Upper lobe of left lung (tissue), 6 donors: ENCODE measurements around the gene PKNOX2. TPM values are rescaled to one million over a fixed set of nuclear protein-coding genes. Genes with fewer than 3 reads are reported as not detected.

Source experiments
- ATAC-seq, 2 donors: fragments of 200-7000 bp; cut with Tn5 transposase; one replicate each; pipeline ENCODE4 v1.9.1; 2022; ENCODE audit warnings: mild to moderate bottlenecking in 2 of 2, moderate library complexity in 2 of 2; ENCODE audit not compliant: low FRiP score in 2 of 2
- DNase-seq, 2 donors: peaks; one replicate each; pipeline ENCODE4 v3.0.0-alpha.2; 2019 to 2020
- H3K27ac ChIP-seq, 4 donors: fragments of 200-600 bp; sonication (generic); one replicate each; pipeline ENCODE4 v1.5.1; 2016 to 2019
- H3K27me3 ChIP-seq, 4 donors: fragments of 200-600 bp; sonication (generic); one replicate each; pipeline ENCODE4 v1.5.1; 2017 to 2019
- H3K36me3 ChIP-seq, 4 donors: fragments of 200-600 bp; sonication (generic); one replicate each; pipeline ENCODE4 v1.5.1; 2016 to 2019
- H3K4me1 ChIP-seq, 4 donors: fragments of 200-600 bp; sonication (generic); one replicate each; pipeline ENCODE4 v1.5.1; 2018 to 2019
- H3K4me3 ChIP-seq, 4 donors: fragments of 200-600 bp; sonication (generic); one replicate each; pipeline ENCODE4 v1.5.1; 2017 to 2019; ENCODE audit warnings: mild to moderate bottlenecking in 2 of 4, moderate library complexity in 1 of 4
- H3K9me3 ChIP-seq, 4 donors: fragments of 200-600 bp; sonication (generic); one replicate each; pipeline ENCODE4 v1.5.1; 2018 to 2019
- CTCF ChIP-seq, 6 experiments: fragments of 450-650 bp in 4 of 6; fragments of 200-600 bp in 2 of 6; sonication (generic) in 2 of 6; IDR thresholded peaks; one replicate each; pipeline ENCODE4 v1.5.1; 2016 to 2019; ENCODE audit warnings: antibody characterized with exemption in 6 of 6
- EP300 ChIP-seq, 4 donors: sonication (generic); formaldehyde crosslinking; IDR thresholded peaks; one replicate each; pipeline ENCODE4 v1.5.1; 2017; ENCODE audit warnings: antibody characterized with exemption in 4 of 4, control low read depth in 2 of 4
- POLR2A ChIP-seq, 4 donors: fragments of 450-650 bp; IDR thresholded peaks; one replicate each; pipeline ENCODE4 v1.5.1; 2016 to 2017; ENCODE audit warnings: antibody characterized with exemption in 4 of 4, mild to moderate bottlenecking in 2 of 4
- POLR2AphosphoS5 ChIP-seq, 2 donors: sonication (generic); formaldehyde crosslinking; IDR thresholded peaks; one replicate each; pipeline ENCODE4 v1.5.1; 2017; ENCODE audit warnings: antibody characterized with exemption in 2 of 2
- WGBS, 2 donors: methylation state at CpG; one replicate each; pipeline ENCODE4 v1.1.5; 2017 to 2018; 5-methylcytosine and 5-hydroxymethylcytosine counted together
- total RNA-seq, 6 donors: library from RNA; depleted of rRNA in 4 of 6; stranded (reverse); fragments of >200 nt in 4 of 6; gene quantifications; one replicate each; pipeline versions ENCODE4 v1.1.0 to v1.2.1, GENCODE V29; 2016 to 2021
- donor health status: DM: no; HTN: no; CAD: no; lungs with moderate emphysema.
- donor health status: DM: no; HTN: yes; CAD: no; lungs with severe emphysema.

Gene PKNOX2
- total RNA-seq, 6 donors from 2014 or later = 2.9 to 15.5 (median 8.4) TPM

- no peak for DNase-seq
- Histone ChIP-seq H3K9me3 (no peaks in the 10 kb centered on the region), H3K4me1 (peaks cover 4 to 9% (median 8%) of the 10 kb centered on the region in 4 donors), H3K4me3 (no peak overlapping the region), H3K27me3 (no peaks in the 10 kb centered on the region), H3K36me3 (no peaks in the 10 kb centered on the region), H3K27ac (peak overlapping the region in 1 of 4 donors; percentile 0)
- WGBS, 2 donors = 84 to 89% methylated on average over 9 of the region's 9 CpGs
- TF ChIP-seq POLR2AphosphoS5 (IDR thresholded peaks at IDR 0.05) (no peak), CTCF (IDR thresholded peaks at IDR 0.05) (no peak), POLR2A (IDR thresholded peaks at IDR 0.05) (no peak), EP300 (IDR thresholded peaks at IDR 0.05) (no peak)
- no peak for ATAC-seq
Measured at GRCh38 chr11:125380756-125381445, 216.3 kb downstream of the PKNOX2 start.

DNA sequence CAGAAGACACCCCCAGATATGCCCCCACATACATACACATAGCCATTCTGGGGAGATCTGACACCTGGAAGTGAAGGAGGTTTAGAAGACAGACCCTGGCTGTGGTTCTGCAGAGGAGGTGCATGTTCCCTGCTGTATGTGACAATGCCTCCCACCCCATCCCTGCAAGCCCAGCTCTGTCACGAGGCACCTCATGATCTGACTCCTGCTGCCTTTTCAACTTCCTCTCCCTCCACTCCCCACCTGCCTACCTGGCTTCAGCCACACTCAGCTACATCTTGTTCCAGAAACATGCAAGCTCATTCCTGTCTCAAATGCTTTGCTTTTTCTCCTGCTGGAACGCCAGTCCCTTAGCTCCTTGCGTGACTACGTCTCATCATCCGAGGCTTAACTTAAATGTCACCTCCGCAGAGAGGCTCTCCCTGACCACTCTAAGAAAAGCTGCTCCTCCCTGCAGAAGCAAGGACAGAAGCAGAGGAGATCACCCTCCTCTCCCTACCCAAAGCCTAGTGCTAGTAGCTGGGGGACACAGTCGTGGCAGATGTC lies 217.0 kb downstream of the PKNOX2 start:
- Histone ChIP-seq H3K36me3 (no peaks in the 10 kb centered on the region), H3K27me3 (no peaks in the 10 kb centered on the region), H3K9me3 (no peaks in the 10 kb centered on the region), H3K27ac (no peak overlapping the region), H3K4me1 (peaks cover 0 to 5% (median 1%) of the 10 kb centered on the region in 4 donors), H3K4me3 (no peak overlapping the region)
- ATAC-seq (no peak), DNase-seq (no peak)
- 82 to 85% methylated on average over 7 of the region's 7 CpGs for WGBS, 2 donors
- TF ChIP-seq EP300 (IDR thresholded peaks at IDR 0.05) (no peak), POLR2A (IDR thresholded peaks at IDR 0.05) (no peak), CTCF (IDR thresholded peaks at IDR 0.05) (no peak), POLR2AphosphoS5 (IDR thresholded peaks at IDR 0.05) (no peak)

DNA sequence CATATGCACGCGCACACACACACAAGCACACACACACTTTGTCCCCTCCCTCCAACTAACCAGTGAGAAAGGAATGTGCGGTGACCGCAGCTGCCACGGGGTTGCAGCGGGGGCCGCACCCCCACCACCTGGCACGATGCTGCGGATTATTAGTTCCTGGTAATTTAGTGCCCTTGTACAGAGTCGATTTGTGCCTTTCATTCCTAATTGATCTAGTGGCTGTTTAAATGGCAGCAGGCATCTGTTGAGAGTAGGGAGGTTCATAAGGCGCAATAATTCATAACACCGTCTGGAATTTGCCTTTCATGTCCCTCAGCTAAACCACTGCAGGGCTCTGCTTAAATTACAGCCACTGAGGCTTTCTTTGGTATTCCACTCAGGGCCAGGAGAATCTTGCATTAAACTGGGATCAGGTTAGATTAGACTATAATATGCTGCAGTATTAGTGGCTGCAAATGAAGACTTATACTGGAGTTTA lies 217.8 kb downstream of the PKNOX2 start:
- WGBS, 2 donors = 60 to 79% methylated on average over 12 of the region's 12 CpGs
- Histone ChIP-seq H3K27me3 (no peaks in the 10 kb centered on the region), H3K36me3 (no peaks in the 10 kb centered on the region), H3K9me3 (no peaks in the 10 kb centered on the region), H3K4me1 (peaks cover 0 to 2% (median 0%) of the 10 kb centered on the region in 4 donors), H3K4me3 (no peak overlapping the region), H3K27ac (no peak overlapping the region)
- ATAC-seq (no peak), DNase-seq (no peak)
- no peak for TF ChIP-seq POLR2AphosphoS5 (IDR thresholded peaks at IDR 0.05)
- TF ChIP-seq POLR2A (IDR thresholded peaks at IDR 0.05) = no peak
- TF ChIP-seq EP300 (IDR thresholded peaks at IDR 0.05) = no peak
- TF ChIP-seq CTCF (IDR thresholded peaks at IDR 0.05) = no peak

- peaks cover 0 to 2% (median 0%) of the 10 kb centered on the region in 4 donors for H3K4me1 ChIP-seq
- H3K27ac ChIP-seq = peak overlapping the region in 1 of 4 donors; percentile 32
- no peak for TF ChIP-seq POLR2A (IDR thresholded peaks at IDR 0.05)
- TF ChIP-seq EP300 (IDR thresholded peaks at IDR 0.05) = no peak
- no peak for TF ChIP-seq CTCF (IDR thresholded peaks at IDR 0.05)
- TF ChIP-seq POLR2AphosphoS5 (IDR thresholded peaks at IDR 0.05) = no peak
- no peaks in the 10 kb centered on the region for H3K36me3 ChIP-seq
- H3K9me3 ChIP-seq = no peaks in the 10 kb centered on the region
- DNase-seq (no peak), ATAC-seq (no peak)
- no peaks in the 10 kb centered on the region for H3K27me3 ChIP-seq
- WGBS, 2 donors = 73 to 76% methylated on average over 8 of the region's 8 CpGs
- no peak overlapping the region for H3K4me3 ChIP-seq
Measured at GRCh38 chr11:125382822-125383221, 218.3 kb downstream of the PKNOX2 start.
